Measurements from ENCODE around the gene NDUFB5.

The NDUFB5 gene

GRCh38 chr3:179652447-179653095 lies 48.0 kb downstream of the NDUFB5 start, which contains the start of gene USP13:
TSS of gene USP13 (plus strand) at chr3:179653040. CDS start at chr3:179653226, 186 bp downstream.
- Histone ChIP-seq H3K27me3 (ENCODE audit: low read depth) (no peaks in the 10 kb centered on the region), H3K36me3 (replicated peaks) (0 out of 2 replicates have a peak, but pooled peaks cover 2% of the 10 kb centered on the region), H3K4me3 (peak within 1 kb of the TSS; percentile 84), H3K9me3 (no peaks in the 10 kb centered on the region), H3K4me1 (peaks cover 14% of the 10 kb centered on the region)
- in situ Hi-C loops (cut with MboI; ENCODE audit: low sequenced_read_pairs) = loop anchor here (5.0 kb wide), 1 partner anchor 50 kb away; no protein-coding TSS in a partner anchor
- DNase-seq (ENCODE audit: low spot score in 2 of 2) = peak; percentile 78 to 80

GRCh38 chr3:179653096-179653797 lies 48.7 kb downstream of the NDUFB5 start:
- DNase-seq (ENCODE audit: low spot score in 2 of 2) = peak; percentile 48 to 76
- 0 out of 2 replicates have a peak, but pooled peaks cover 2% of the 10 kb centered on the region for H3K36me3 ChIP-seq (replicated peaks)
- peaks cover 14% of the 10 kb centered on the region for H3K4me1 ChIP-seq
- in situ Hi-C loops (cut with MboI; ENCODE audit: low sequenced_read_pairs) = loop anchor here (5.0 kb wide), 1 partner anchor 49 kb away; no protein-coding TSS in a partner anchor
- no peaks in the 10 kb centered on the region for H3K9me3 ChIP-seq
- H3K4me3 ChIP-seq = peak overlapping the region; percentile 84
- H3K27me3 ChIP-seq (ENCODE audit: low read depth) = no peaks in the 10 kb centered on the region

- in situ Hi-C loops (cut with MboI; ENCODE audit: low sequenced_read_pairs) = no loop called here
- 0 out of 2 replicates have a peak, but pooled peaks cover 2% of the 10 kb centered on the region for H3K36me3 ChIP-seq (replicated peaks)
- DNase-seq (ENCODE audit: low spot score in 2 of 2) = no peak
- H3K27me3 ChIP-seq (ENCODE audit: low read depth) = no peaks in the 10 kb centered on the region
- H3K9me3 ChIP-seq = no peaks in the 10 kb centered on the region
- peak overlapping the region; percentile 84 for H3K4me3 ChIP-seq
- peaks cover 14% of the 10 kb centered on the region for H3K4me1 ChIP-seq
Measured at GRCh38 chr3:179655236-179655635, 50.6 kb downstream of the NDUFB5 start.

GRCh38 chr3:179658606-179659005 lies 54.0 kb downstream of the NDUFB5 start:
- DNase-seq (ENCODE audit: low spot score in 2 of 2) = no peak
- Histone ChIP-seq H3K4me1 (peaks cover 13% of the 10 kb centered on the region), H3K27me3 (ENCODE audit: low read depth) (no peaks in the 10 kb centered on the region), H3K4me3 (no peak overlapping the region), H3K9me3 (no peaks in the 10 kb centered on the region), H3K36me3 (replicated peaks) (0 out of 2 replicates have a peak, but pooled peaks cover 2% of the 10 kb centered on the region)
- in situ Hi-C loops (cut with MboI; ENCODE audit: low sequenced_read_pairs) = no loop called here

GRCh38 chr3:179660872-179661271 lies 56.3 kb downstream of the NDUFB5 start:
- H3K9me3 ChIP-seq = no peaks in the 10 kb centered on the region
- peaks cover 6% of the 10 kb centered on the region; the same call in 1 of the 2 replicates for H3K4me1 ChIP-seq
- no peak for DNase-seq (ENCODE audit: low spot score in 2 of 2)
- in situ Hi-C loops (cut with MboI; ENCODE audit: low sequenced_read_pairs) = no loop called here
- H3K36me3 ChIP-seq (replicated peaks) = no peaks in the 10 kb centered on the region
- H3K4me3 ChIP-seq = no peak overlapping the region
- no peaks in the 10 kb centered on the region for H3K27me3 ChIP-seq (ENCODE audit: low read depth)

GRCh38 chr3:179661777-179662176 lies 57.2 kb downstream of the NDUFB5 start:
- Histone ChIP-seq H3K4me3 (no peak overlapping the region), H3K36me3 (replicated peaks) (no peaks in the 10 kb centered on the region), H3K4me1 (peaks cover 6% of the 10 kb centered on the region; the same call in 1 of the 2 replicates), H3K9me3 (no peaks in the 10 kb centered on the region), H3K27me3 (ENCODE audit: low read depth) (no peaks in the 10 kb centered on the region)
- no peak for DNase-seq (ENCODE audit: low spot score in 2 of 2)
- in situ Hi-C loops (cut with MboI; ENCODE audit: low sequenced_read_pairs) = no loop called here

GRCh38 chr3:179663093-179663492 lies 58.5 kb downstream of the NDUFB5 start:
- H3K36me3 ChIP-seq (replicated peaks) = no peaks in the 10 kb centered on the region
- peaks cover 6% of the 10 kb centered on the region; the same call in 1 of the 2 replicates for H3K4me1 ChIP-seq
- DNase-seq (ENCODE audit: low spot score in 2 of 2) = no peak
- no peaks in the 10 kb centered on the region for H3K27me3 ChIP-seq (ENCODE audit: low read depth)
- in situ Hi-C loops (cut with MboI; ENCODE audit: low sequenced_read_pairs) = no loop called here
- H3K9me3 ChIP-seq = no peaks in the 10 kb centered on the region
- no peak overlapping the region for H3K4me3 ChIP-seq

GRCh38 chr3:179666030-179666429 lies 61.4 kb downstream of the NDUFB5 start:
- H3K4me3 ChIP-seq = no peak overlapping the region
- peaks cover 1% of the 10 kb centered on the region; the same call in 1 of the 2 replicates for H3K9me3 ChIP-seq
- in situ Hi-C loops (cut with MboI; ENCODE audit: low sequenced_read_pairs) = no loop called here
- peaks cover 6% of the 10 kb centered on the region; the same call in 1 of the 2 replicates for H3K4me1 ChIP-seq
- H3K27me3 ChIP-seq (ENCODE audit: low read depth) = no peaks in the 10 kb centered on the region
- no peaks in the 10 kb centered on the region for H3K36me3 ChIP-seq (replicated peaks)
- no peak for DNase-seq (ENCODE audit: low spot score in 2 of 2)

- Histone ChIP-seq H3K9me3 (peaks cover 5% of the 10 kb centered on the region; the same call in 1 of the 2 replicates), H3K36me3 (replicated peaks) (no peaks in the 10 kb centered on the region), H3K4me3 (no peak overlapping the region), H3K27me3 (ENCODE audit: low read depth) (no peaks in the 10 kb centered on the region), H3K4me1 (peaks cover 11% of the 10 kb centered on the region)
- in situ Hi-C loops (cut with MboI; ENCODE audit: low sequenced_read_pairs) = no loop called here
- no peak for DNase-seq (ENCODE audit: low spot score in 2 of 2)
Measured at GRCh38 chr3:179666436-179667035, 61.9 kb downstream of the NDUFB5 start.

- in situ Hi-C loops (cut with MboI; ENCODE audit: low sequenced_read_pairs) = no loop called here
Measured at GRCh38 chr3:179668429-179668828, 63.8 kb downstream of the NDUFB5 start.

GRCh38 chr3:179670311-179670710 lies 65.7 kb downstream of the NDUFB5 start:
- in situ Hi-C loops (cut with MboI; ENCODE audit: low sequenced_read_pairs) = no loop called here
- no peaks in the 10 kb centered on the region for H3K36me3 ChIP-seq (replicated peaks)
- H3K4me1 ChIP-seq = peaks cover 21% of the 10 kb centered on the region
- H3K9me3 ChIP-seq = peaks cover 5% of the 10 kb centered on the region; the same call in 1 of the 2 replicates
- H3K4me3 ChIP-seq = no peak overlapping the region
- H3K27me3 ChIP-seq (ENCODE audit: low read depth) = no peaks in the 10 kb centered on the region
- DNase-seq (ENCODE audit: low spot score in 2 of 2) = no peak

More at GRCh38 chr3:179668429-179668828, 63.8 kb downstream of the NDUFB5 start:
- no peak for DNase-seq (ENCODE audit: low spot score in 2 of 2)
- Histone ChIP-seq H3K4me3 (no peak overlapping the region), H3K9me3 (peaks cover 5% of the 10 kb centered on the region; the same call in 1 of the 2 replicates), H3K4me1 (peaks cover 18% of the 10 kb centered on the region), H3K27me3 (ENCODE audit: low read depth) (no peaks in the 10 kb centered on the region), H3K36me3 (replicated peaks) (no peaks in the 10 kb centered on the region)

- no peak overlapping the region for H3K4me3 ChIP-seq
- H3K4me1 ChIP-seq = peaks cover 21% of the 10 kb centered on the region
- no peaks in the 10 kb centered on the region for H3K36me3 ChIP-seq (replicated peaks)
- in situ Hi-C loops (cut with MboI; ENCODE audit: low sequenced_read_pairs) = no loop called here
- no peaks in the 10 kb centered on the region for H3K27me3 ChIP-seq (ENCODE audit: low read depth)
- H3K9me3 ChIP-seq = peaks cover 5% of the 10 kb centered on the region; the same call in 1 of the 2 replicates
- no peak for DNase-seq (ENCODE audit: low spot score in 2 of 2)
Measured at GRCh38 chr3:179671309-179671708, 66.7 kb downstream of the NDUFB5 start.

GRCh38 chr3:179671747-179672242 lies 67.2 kb downstream of the NDUFB5 start:
- peak overlapping the region; percentile 0; the same call in 1 of the 2 replicates for H3K4me3 ChIP-seq
- peaks cover 21% of the 10 kb centered on the region for H3K4me1 ChIP-seq
- DNase-seq (ENCODE audit: low spot score in 2 of 2) = peak; percentile 76 to 92
- no peaks in the 10 kb centered on the region for H3K36me3 ChIP-seq (replicated peaks)
- in situ Hi-C loops (cut with MboI; ENCODE audit: low sequenced_read_pairs) = no loop called here
- peaks cover 5% of the 10 kb centered on the region; the same call in 1 of the 2 replicates for H3K9me3 ChIP-seq
- no peaks in the 10 kb centered on the region for H3K27me3 ChIP-seq (ENCODE audit: low read depth)
